ENCODE data around the gene FLOT1.
A peak's percentile ranks its signal among the peaks of the same experiment; 100 is the strongest.

Gene FLOT1

GRCh38 chr6:30703821-30704220 is 38.7 kb downstream of the FLOT1 start:
- no peak for DNase-seq
- no peaks in the 10 kb centered on the region for H3K27me3 ChIP-seq (replicated peaks in 2 of 5; ENCODE audit: control insufficient read depth in 4 of 5, insufficient read depth in 5 of 5, low read length in 4 of 5)
- ChIA-PET POLR2A (interaction anchor here (1.1 to 1.3 kb wide), 2 partner anchors 8 to 13 kb away, joined by 5 read pairs; partner anchors contain the start of gene MDC1), CTCF (interaction anchor here (0.9 to 2.7 kb wide), 4 partner anchors 9 to 16 kb away, joined by 3 to 17 read pairs (median 4); partner anchors contain the start of gene NRM)
- H3K36me3 ChIP-seq (ENCODE audit: control insufficient read depth in 4 of 4, insufficient read depth in 4 of 4, low read length in 3 of 4) = peaks cover 16 to 52% (median 48%) of the 10 kb centered on the region in 4 experiments
- no peaks in the 10 kb centered on the region for H3K9me3 ChIP-seq (ENCODE audit: control extremely low read depth in 1 of 5, control insufficient read depth in 4 of 5, insufficient read depth in 2 of 5, low read depth in 1 of 5, low read length in 4 of 5)
- no peak overlapping the region for H3K27ac ChIP-seq (ENCODE audit: insufficient read depth in 1 of 2, low read depth in 1 of 2, low read length in 2 of 2, poor library complexity in 1 of 2, severe bottlenecking in 2 of 2)
- WGBS (ENCODE audit: insufficient coverage) = 100% methylated on average over 1 of the region's 4 CpGs
- no peaks in the 10 kb centered on the region for H3K4me1 ChIP-seq (ENCODE audit: control extremely low read depth in 1 of 4, control insufficient read depth in 4 of 4, insufficient read depth in 4 of 4, low read length in 3 of 4)
- H3K4me3 ChIP-seq (ENCODE audit: control insufficient read depth in 1 of 7, extremely low read depth in 1 of 7, insufficient read depth in 4 of 7, low read depth in 2 of 7, low read length in 6 of 7) = no peak overlapping the region

- Histone ChIP-seq H3K9me3 (ENCODE audit: control extremely low read depth in 1 of 5, control insufficient read depth in 4 of 5, insufficient read depth in 2 of 5, low read depth in 1 of 5, low read length in 4 of 5) (no peaks in the 10 kb centered on the region), H3K27ac (ENCODE audit: insufficient read depth in 1 of 2, low read depth in 1 of 2, low read length in 2 of 2, poor library complexity in 1 of 2, severe bottlenecking in 2 of 2) (no peak overlapping the region), H3K36me3 (ENCODE audit: control insufficient read depth in 4 of 4, insufficient read depth in 4 of 4, low read length in 3 of 4) (peaks cover 16 to 50% (median 44%) of the 10 kb centered on the region in 4 experiments), H3K4me3 (ENCODE audit: control insufficient read depth in 1 of 7, extremely low read depth in 1 of 7, insufficient read depth in 4 of 7, low read depth in 2 of 7, low read length in 6 of 7) (no peak overlapping the region), H3K4me1 (ENCODE audit: control extremely low read depth in 1 of 4, control insufficient read depth in 4 of 4, insufficient read depth in 4 of 4, low read length in 3 of 4) (no peaks in the 10 kb centered on the region), H3K27me3 (replicated peaks in 2 of 5; ENCODE audit: control insufficient read depth in 4 of 5, insufficient read depth in 5 of 5, low read length in 4 of 5) (no peaks in the 10 kb centered on the region)
- 96% methylated on average over 7 of the region's 10 CpGs for WGBS (ENCODE audit: insufficient coverage)
- ChIA-PET POLR2A (interaction anchor here (1.3 kb wide), 1 partner anchor 9 kb away, joined by 5 read pairs; no protein-coding TSS in a partner anchor), CTCF (interaction anchor here (0.7 to 2.7 kb wide), 3 partner anchors 10 to 24 kb away, joined by 3 to 17 read pairs (median 3); partner anchors contain the start of gene NRM)
- DNase-seq = no peak
Measured at GRCh38 chr6:30703011-30703410, 39.5 kb downstream of the FLOT1 start.

GRCh38 chr6:30700340-30700739 is 42.1 kb downstream of the FLOT1 start:
- H3K36me3 ChIP-seq (ENCODE audit: control insufficient read depth in 4 of 4, insufficient read depth in 4 of 4, low read length in 3 of 4) = peaks cover 10 to 33% (median 30%) of the 10 kb centered on the region in 4 experiments
- H3K27me3 ChIP-seq (replicated peaks in 2 of 5; ENCODE audit: control insufficient read depth in 4 of 5, insufficient read depth in 5 of 5, low read length in 4 of 5) = no peaks in the 10 kb centered on the region
- no peaks in the 10 kb centered on the region for H3K9me3 ChIP-seq (ENCODE audit: control extremely low read depth in 1 of 5, control insufficient read depth in 4 of 5, insufficient read depth in 2 of 5, low read depth in 1 of 5, low read length in 4 of 5)
- H3K4me1 ChIP-seq (ENCODE audit: control extremely low read depth in 1 of 4, control insufficient read depth in 4 of 4, insufficient read depth in 4 of 4, low read length in 3 of 4) = no peaks in the 10 kb centered on the region
- no peak overlapping the region for H3K4me3 ChIP-seq (ENCODE audit: control insufficient read depth in 1 of 7, extremely low read depth in 1 of 7, insufficient read depth in 4 of 7, low read depth in 2 of 7, low read length in 6 of 7)
- ChIA-PET CTCF (interaction anchor here (1.0 to 2.5 kb wide), 2 partner anchors 19 to 22 kb away, joined by 3 to 9 read pairs; no protein-coding TSS in a partner anchor), POLR2A (no interaction called here)
- H3K27ac ChIP-seq (ENCODE audit: insufficient read depth in 1 of 2, low read depth in 1 of 2, low read length in 2 of 2, poor library complexity in 1 of 2, severe bottlenecking in 2 of 2) = no peak overlapping the region
- 63% methylated on average over 2 of the region's 4 CpGs for WGBS (ENCODE audit: insufficient coverage)
- DNase-seq = no peak

- DNase-seq = no peak
- Histone ChIP-seq H3K27ac (ENCODE audit: insufficient read depth in 1 of 2, low read depth in 1 of 2, low read length in 2 of 2, poor library complexity in 1 of 2, severe bottlenecking in 2 of 2) (no peak overlapping the region), H3K4me1 (ENCODE audit: control extremely low read depth in 1 of 4, control insufficient read depth in 4 of 4, insufficient read depth in 4 of 4, low read length in 3 of 4) (peaks cover 0 to 2% (median under 1%) of the 10 kb centered on the region in 4 experiments), H3K27me3 (replicated peaks in 2 of 5; ENCODE audit: control insufficient read depth in 4 of 5, insufficient read depth in 5 of 5, low read length in 4 of 5) (no peaks in the 10 kb centered on the region), H3K9me3 (ENCODE audit: control extremely low read depth in 1 of 5, control insufficient read depth in 4 of 5, insufficient read depth in 2 of 5, low read depth in 1 of 5, low read length in 4 of 5) (no peaks in the 10 kb centered on the region), H3K36me3 (ENCODE audit: control insufficient read depth in 4 of 4, insufficient read depth in 4 of 4, low read length in 3 of 4) (peaks cover 2 to 7% (median 6%) of the 10 kb centered on the region in 4 experiments), H3K4me3 (ENCODE audit: control insufficient read depth in 1 of 7, extremely low read depth in 1 of 7, insufficient read depth in 4 of 7, low read depth in 2 of 7, low read length in 6 of 7) (no peak overlapping the region)
- POLR2A ChIA-PET = no interaction called here
- 100% methylated on average over 3 of the region's 5 CpGs for WGBS (ENCODE audit: insufficient coverage)
- CTCF ChIA-PET = interaction anchor here (1.3 kb wide), 1 partner anchor 17 kb away, joined by 4 read pairs; no protein-coding TSS in a partner anchor
Measured at GRCh38 chr6:30696432-30696831, 46.1 kb downstream of the FLOT1 start.

GRCh38 chr6:30691208-30691847 is 51.2 kb downstream of the FLOT1 start:
- Histone ChIP-seq H3K27me3 (replicated peaks in 2 of 5; ENCODE audit: control insufficient read depth in 4 of 5, insufficient read depth in 5 of 5, low read length in 4 of 5) (no peaks in the 10 kb centered on the region), H3K9me3 (ENCODE audit: control extremely low read depth in 1 of 5, control insufficient read depth in 4 of 5, insufficient read depth in 2 of 5, low read depth in 1 of 5, low read length in 4 of 5) (no peaks in the 10 kb centered on the region), H3K27ac (ENCODE audit: insufficient read depth in 1 of 2, low read depth in 1 of 2, low read length in 2 of 2, poor library complexity in 1 of 2, severe bottlenecking in 2 of 2) (peak overlapping the region in 1 of 2 experiments; percentile 59), H3K4me3 (ENCODE audit: control insufficient read depth in 1 of 7, extremely low read depth in 1 of 7, insufficient read depth in 4 of 7, low read depth in 2 of 7, low read length in 6 of 7) (peak overlapping the region; percentile 83 to 96 (median 86)), H3K4me1 (ENCODE audit: control extremely low read depth in 1 of 4, control insufficient read depth in 4 of 4, insufficient read depth in 4 of 4, low read length in 3 of 4) (peaks cover 12 to 42% (median 38%) of the 10 kb centered on the region in 4 experiments), H3K36me3 (ENCODE audit: control insufficient read depth in 4 of 4, insufficient read depth in 4 of 4, low read length in 3 of 4) (peaks cover 0 to 4% (median 0%) of the 10 kb centered on the region in 4 experiments)
- CTCF ChIA-PET = interaction anchor here (1.1 to 5.2 kb wide), 6 partner anchors 11 to 64 kb away, joined by 4 to 37 read pairs (median 8); partner anchors contain the start of genes ATAT1 and MDC1
- POLR2A ChIA-PET = interaction anchor here (1.0 kb wide), 1 partner anchor 9 kb away, joined by 3 read pairs; no protein-coding TSS in a partner anchor
- DNase-seq = peak in 1 of 3 donors; percentile 23
- WGBS (ENCODE audit: insufficient coverage) = 76% methylated on average over 2 of the region's 8 CpGs

- peaks cover 0 to 4% (median 0%) of the 10 kb centered on the region in 4 experiments for H3K36me3 ChIP-seq (ENCODE audit: control insufficient read depth in 4 of 4, insufficient read depth in 4 of 4, low read length in 3 of 4)
- no peaks in the 10 kb centered on the region for H3K27me3 ChIP-seq (replicated peaks in 2 of 5; ENCODE audit: control insufficient read depth in 4 of 5, insufficient read depth in 5 of 5, low read length in 4 of 5)
- H3K9me3 ChIP-seq (ENCODE audit: control extremely low read depth in 1 of 5, control insufficient read depth in 4 of 5, insufficient read depth in 2 of 5, low read depth in 1 of 5, low read length in 4 of 5) = no peaks in the 10 kb centered on the region
- H3K4me3 ChIP-seq (ENCODE audit: control insufficient read depth in 1 of 7, extremely low read depth in 1 of 7, insufficient read depth in 4 of 7, low read depth in 2 of 7, low read length in 6 of 7) = peak within 1 kb of the TSS; percentile 83 to 96 (median 86)
- under 1% methylated on average over 38 of the region's 40 CpGs for WGBS (ENCODE audit: insufficient coverage)
- peaks cover 12 to 49% (median 44%) of the 10 kb centered on the region in 4 experiments for H3K4me1 ChIP-seq (ENCODE audit: control extremely low read depth in 1 of 4, control insufficient read depth in 4 of 4, insufficient read depth in 4 of 4, low read length in 3 of 4)
- peak within 1 kb of the TSS in 1 of 2 experiments; percentile 59 for H3K27ac ChIP-seq (ENCODE audit: insufficient read depth in 1 of 2, low read depth in 1 of 2, low read length in 2 of 2, poor library complexity in 1 of 2, severe bottlenecking in 2 of 2)
- ChIA-PET POLR2A (interaction anchor here (0.8 to 1.2 kb wide), 3 partner anchors 8 to 76 kb away, joined by 3 to 9 read pairs (median 3); no protein-coding TSS in a partner anchor), CTCF (interaction anchor here (1.0 to 5.2 kb wide), 8 partner anchors 11 to 64 kb away, joined by 3 to 37 read pairs (median 8); partner anchors contain the start of genes ATAT1 and MDC1)
- DNase-seq = peak; percentile 51 to 61 (median 60)
Measured at GRCh38 chr6:30690403-30691207, 51.9 kb downstream of the FLOT1 start, which contains the start of gene NRM. TSS of gene NRM (minus strand) at chr6:30690984. CDS start at chr6:30690974, 10 bp downstream.
